Hindlimb muscle (tissue), 1 donor: ENCODE data around the gene SLC5A7. TPM values are rescaled to one million over a fixed set of nuclear protein-coding genes. Genes with fewer than 3 reads are reported as not detected.

Experiments
- DNase-seq: peaks from one replicate; pipeline ENCODE4 v3.0.0-alpha.2; 2013
- polyA plus RNA-seq: library from polyadenylated mRNA; unstranded; fragments of 120-200 nt; gene quantifications from one replicate; pipeline ENCODE4 v1.2.1, GENCODE V29; 2013; ENCODE audit not compliant: insufficient read length

Gene SLC5A7
- 0.06 TPM for polyA plus RNA-seq

DNA sequence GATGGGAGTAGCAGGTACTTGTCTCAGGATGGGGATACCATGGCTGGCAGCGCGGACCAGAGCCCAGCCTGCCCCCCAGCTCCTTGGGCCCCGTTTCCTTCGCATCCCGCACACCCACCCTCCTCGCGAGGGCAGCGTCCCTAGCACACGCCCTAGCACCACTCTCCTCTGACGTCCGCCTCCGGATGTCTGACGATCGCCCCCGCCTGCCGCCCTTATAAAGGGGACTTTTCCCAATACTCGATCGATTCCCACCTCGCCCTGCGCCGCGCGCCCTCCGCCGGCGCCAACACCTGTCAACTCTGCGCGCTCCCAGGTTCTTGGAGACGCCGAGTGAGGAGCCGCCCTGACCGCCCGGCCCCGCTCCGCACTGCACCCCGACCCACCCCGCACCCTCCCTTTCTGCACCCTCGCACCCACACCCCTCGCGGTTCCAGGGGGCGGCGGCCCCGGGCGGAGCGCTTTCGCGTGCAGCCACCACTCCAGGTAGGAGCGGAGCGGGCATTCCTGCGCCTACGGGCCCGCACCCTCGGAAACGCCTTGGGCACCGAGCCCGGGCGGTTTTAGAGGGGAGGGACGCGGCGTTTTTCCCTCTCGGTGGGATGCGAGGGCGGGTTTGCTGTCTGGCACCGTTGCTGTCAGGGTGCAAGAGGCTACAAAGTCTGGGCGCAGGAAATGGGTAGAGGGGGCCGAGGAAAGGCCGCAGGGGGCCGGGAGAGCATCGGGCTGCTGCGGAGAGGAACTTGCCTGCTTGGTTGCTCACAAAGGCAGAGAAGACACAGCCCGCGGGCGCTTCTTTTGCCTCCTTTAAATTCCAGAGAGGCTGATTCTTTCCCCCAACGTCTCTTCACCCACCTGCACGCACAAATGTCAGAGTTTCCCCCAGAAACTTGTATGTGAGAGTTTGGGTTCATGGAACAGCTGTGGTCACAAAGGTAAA, at the start of gene SLC5A7:
TSS of gene SLC5A7 (plus strand) at position 247 of the 940 bp plus-strand sequence. CDS start 1,632 bp downstream, outside the sequence.
- no peak for DNase-seq

DNA sequence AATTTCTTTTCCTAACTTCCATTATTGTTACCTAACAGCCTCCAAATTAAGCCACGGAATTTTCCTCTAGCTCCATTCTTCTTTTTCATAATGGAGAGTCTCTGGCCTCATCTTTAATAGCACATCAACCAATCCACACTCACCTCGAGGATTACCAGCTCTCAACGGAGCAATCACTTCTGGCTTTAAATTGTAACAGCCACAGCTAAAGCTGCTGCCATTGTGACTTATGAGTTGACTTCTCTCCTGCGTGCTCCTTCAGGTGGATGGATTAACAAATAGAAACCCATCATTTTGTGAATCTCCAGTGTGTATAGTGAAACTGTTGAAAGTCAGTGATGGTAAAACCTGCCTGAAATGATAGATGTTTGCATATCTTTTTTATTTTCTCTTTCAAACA, 24.9 kb upstream of the SLC5A7 start:
- no peak for DNase-seq

DNA sequence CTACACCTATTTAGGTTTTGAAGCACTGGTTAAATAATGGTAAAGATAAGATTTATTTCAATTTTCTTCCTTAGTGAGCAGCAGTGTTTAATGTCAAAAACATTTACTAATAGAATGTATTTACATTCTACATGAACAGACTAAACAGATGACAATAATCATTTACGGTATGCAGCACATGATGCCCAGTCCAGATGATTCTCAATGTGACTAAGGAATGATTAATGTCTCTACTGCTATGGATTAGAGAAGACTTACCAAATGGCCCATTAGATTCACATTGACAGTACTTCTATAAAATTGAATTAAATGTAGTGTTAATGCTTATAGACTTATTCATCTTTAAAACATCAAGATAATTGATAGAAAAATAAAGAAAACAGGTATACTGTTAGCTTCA, 22.1 kb upstream of the SLC5A7 start:
- DNase-seq: no peak

DNA sequence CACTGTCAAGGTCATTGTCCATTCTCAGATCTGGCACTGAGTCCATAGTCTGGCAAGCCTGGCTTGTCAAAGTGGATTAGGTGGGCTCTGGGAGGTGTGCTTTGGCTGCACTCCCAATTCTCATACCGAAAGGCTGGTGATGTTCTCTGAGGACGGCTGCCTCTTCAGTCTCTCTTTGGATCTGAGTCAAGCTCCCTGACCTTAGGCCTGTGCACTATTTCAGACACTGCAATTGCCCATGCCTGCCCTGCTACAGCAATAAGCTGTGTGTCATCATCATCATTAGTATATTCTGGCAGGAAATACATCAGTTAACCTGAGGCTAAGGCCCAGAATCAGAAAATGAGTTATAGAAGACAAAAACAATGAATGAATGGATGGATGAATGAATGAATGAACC, 1.6 kb upstream of the SLC5A7 start:
- no peak for DNase-seq

DNA sequence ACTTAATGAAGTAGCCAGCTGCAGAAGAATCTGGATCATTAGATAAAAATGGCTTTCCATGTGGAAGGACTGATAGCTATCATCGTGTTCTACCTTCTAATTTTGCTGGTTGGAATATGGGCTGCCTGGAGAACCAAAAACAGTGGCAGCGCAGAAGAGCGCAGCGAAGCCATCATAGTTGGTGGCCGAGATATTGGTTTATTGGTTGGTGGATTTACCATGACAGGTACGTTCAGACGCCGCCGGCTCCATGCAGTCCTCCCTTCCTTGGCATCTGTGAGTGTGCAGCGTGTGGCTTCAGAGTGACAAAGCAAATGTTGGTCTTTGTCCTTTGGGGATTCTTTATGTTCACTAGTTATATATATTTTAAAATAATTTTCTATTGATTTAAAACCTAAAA, 1.8 kb downstream of the SLC5A7 start:
- DNase-seq: no peak

DNA sequence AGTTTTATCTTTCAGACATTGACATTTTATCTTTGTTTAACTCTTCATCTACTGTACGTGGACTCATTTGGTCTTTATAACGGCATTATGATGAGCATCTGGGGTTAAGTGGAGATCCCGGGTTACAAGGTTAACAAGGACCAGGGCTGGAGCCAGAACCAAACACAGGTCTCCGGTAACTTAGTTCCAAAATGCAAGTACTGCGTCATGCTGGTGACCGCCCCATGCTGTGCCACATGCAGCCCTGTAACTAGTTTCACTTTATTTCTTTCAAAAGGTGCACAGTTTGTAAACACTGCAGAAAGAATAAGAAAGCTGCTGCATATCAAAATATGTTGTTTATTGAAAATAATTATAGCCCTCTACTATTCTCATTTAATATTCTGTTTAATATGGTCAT, 3.1 kb downstream of the SLC5A7 start:
- no peak for DNase-seq

DNA sequence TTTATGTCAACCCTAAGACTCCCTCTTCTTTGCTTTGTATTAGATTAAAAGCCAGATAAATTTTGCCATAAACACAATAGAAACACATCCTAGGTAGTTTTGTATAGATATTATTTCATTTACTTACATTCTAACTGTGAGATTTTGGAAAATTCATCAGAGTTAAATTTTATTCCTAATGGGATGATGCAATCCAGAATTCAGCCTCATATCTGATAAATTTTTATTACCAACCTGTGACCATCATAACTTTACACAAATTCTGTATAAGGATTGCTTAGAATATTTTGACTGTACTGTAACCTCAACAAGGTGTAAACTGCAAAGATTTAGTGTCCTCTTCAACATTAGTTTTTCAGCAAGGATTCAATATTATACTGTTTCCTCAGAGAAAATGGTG, 4.4 kb downstream of the SLC5A7 start:
- DNase-seq: no peak

DNA sequence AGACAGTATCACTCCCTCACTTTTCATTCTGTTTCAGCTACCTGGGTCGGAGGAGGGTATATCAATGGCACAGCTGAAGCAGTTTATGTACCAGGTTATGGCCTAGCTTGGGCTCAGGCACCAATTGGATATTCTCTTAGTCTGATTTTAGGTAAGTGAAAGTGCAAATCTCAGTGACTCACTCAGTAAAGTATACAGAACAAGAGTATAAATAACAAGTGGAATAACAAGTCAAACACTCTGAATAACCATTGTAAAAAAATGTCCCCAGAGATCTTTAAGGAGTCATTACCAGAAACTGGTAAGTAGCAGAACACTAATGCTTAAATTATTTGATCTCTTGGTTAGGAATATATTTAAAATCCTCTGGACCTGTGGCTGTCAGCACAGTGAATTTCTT, 5.7 kb downstream of the SLC5A7 start:
- DNase-seq: no peak

DNA sequence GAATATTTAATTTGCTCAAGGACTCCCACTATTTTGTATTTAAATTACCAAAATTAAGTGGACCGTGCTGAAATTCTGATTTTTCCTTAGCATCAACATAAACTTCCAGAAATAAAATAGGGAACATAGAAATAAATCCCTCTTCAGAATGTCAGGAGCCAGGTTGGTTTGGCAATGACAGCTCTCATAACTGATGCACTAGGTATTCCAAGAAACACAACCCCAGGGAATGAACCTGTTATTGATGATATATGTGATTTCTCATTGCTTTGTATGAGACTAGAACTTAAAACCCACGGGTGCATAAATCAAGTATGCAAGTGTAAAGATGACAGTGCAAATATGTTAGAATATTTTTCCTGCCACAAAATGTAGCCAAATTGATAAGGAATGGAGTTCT, 12.8 kb downstream of the SLC5A7 start:
- DNase-seq: no peak

DNA sequence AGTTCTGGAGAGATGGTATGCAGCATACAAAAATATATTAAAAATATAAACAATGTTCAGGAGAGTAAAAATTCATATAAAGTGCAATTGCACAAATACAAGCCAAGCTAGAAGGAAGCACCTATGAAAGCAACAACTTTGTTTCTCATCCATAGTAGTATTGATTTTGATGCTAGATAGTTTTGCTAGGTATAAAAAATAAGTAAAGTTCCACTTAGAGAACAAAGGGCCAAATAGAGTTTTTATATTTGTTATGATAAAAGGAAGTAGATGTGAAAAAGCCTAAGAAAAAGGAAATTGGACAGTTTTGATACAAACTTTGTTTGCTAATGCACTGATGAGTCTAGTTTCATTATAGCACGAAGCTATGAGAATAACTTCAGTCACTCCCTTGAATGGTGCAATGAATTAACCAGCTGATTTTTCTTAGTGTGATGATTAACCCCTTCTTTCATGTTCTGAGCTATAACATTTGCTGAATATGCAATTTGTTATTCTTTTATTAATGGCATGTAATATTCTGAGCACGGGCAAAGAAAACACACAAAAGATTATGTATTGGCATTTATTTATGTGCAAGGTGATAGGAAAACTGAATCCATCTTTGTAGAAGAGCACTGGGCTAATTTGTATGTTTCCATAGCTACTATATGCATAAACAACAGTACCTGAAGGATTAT, 24.7 kb downstream of the SLC5A7 start:
- DNase-seq: no peak

DNA sequence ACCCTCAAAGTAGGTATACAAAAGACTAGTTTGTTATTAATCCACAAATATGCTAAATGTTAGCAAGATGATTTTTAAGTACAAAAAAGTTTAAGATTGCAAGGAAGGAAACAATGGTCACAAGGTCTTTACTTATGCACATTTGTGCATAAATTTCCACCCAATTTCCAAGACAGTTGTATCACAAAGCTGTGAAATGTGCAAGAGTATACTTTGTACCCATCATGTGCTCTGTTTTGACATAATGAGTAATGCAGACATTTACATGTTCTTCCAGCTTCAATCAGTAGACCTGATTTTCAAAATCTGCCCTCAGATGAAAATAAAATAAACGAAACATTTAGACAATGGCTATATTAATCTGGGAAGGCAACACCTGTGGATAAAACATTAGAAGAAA, 27.0 kb downstream of the SLC5A7 start:
- no peak for DNase-seq

DNA sequence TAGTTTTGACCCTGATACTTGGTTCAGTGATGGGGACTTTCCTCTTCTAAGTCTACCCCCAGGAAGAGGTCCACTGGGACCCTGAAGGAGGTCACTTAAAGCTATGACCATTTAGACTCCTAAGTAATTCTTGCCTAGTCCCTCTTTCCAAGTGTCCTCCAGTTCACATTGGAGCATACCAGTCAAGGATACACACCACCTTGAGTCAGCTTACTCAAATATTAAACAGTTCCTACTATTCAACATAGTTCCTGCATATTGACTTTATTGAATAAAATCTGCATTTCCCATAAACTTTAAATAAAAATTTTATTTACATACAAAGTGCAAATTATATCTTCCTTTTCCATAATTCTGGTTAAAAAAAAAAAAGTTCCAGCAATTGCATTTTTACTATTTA, 36.3 kb downstream of the SLC5A7 start:
- no peak for DNase-seq

DNA sequence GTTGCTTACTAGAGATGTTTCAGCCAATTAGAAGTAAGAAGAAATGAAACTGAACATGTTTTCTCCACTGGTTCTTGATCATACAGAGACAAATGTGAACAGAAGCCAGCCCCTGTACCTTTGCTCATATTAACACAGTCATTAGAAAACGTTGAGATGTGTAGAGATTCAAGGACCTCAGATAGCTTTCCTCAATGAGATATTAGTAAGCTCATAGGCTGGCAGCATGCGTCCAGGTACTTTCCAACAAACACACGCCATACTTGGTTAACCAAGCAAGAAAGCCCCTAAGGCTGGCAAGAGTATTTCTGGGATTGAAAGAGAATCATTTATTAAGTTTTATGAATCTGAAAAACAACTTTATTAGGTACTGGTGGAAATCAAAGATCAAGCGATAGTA, 37.5 kb downstream of the SLC5A7 start:
- no peak for DNase-seq

DNA sequence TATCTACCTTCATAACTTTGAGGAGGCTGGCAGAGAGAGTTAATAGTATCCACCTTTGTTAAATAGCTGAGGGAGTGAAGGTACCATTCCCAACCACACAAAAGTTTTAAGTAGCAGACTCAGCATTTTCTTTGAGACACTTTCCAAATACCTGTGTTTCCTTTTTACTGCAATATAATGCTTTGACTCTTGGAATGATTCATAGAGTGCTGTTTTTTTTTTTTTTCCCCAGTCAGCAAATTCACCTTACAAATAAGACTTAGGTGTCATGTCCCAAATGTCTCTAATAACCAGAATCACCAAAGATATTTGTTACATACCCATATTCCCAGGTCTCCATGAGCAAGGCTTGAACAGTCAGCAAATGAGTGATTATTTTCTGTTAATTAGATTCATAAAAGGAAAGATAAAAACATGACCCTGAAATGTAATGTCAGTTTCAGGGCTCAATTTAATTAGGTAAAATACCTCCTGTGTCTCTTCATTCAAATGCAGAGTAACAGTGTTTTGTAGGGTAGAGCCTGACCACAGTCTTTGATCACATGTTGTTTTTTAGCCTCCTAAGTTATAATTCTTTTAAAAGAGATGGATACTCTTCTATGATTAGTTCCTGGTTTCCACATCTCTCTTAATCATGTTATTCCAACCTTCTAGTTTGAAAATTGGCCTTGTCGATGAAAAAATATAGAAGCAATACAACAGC, 39.9 kb downstream of the SLC5A7 start:
- no peak for DNase-seq

DNA sequence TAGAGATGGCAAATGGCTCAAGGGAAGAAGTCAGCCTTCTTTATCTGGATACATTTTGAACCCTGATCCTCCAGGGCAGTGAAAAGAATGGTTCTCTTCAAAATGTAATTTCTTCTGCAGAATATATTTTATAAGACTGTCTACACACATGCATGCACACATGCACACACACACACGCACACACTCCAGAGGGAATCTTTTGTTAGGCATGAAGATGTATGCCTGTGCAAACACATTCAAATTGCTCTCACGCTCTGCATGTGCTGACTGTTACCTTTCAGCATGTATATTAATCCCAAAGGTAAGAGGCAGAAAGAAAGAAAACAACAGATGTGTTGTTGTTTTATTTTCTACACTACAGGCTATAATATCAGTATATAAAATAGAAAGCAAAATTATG, 43.2 kb downstream of the SLC5A7 start:
- DNase-seq: peak; percentile 4

DNA sequence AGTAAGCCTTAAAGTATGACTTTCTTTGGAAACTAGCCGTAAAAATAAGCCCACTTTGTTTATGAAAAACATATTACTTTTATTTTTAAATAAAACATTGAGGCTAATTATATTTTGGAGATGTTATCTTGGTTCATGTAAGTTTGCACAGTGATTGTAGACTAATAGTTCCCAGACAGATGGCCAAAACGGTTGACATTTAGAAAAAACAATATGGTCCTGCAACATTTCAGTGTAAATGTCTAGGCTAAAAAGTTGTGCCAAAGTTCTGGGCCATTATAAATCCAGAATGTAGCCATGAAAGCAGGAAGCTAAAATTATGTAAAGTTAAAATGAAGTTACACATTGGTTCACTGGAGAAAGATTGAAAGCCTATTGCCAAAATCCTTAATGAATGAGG, 43.6 kb downstream of the SLC5A7 start:
- no peak for DNase-seq

DNA sequence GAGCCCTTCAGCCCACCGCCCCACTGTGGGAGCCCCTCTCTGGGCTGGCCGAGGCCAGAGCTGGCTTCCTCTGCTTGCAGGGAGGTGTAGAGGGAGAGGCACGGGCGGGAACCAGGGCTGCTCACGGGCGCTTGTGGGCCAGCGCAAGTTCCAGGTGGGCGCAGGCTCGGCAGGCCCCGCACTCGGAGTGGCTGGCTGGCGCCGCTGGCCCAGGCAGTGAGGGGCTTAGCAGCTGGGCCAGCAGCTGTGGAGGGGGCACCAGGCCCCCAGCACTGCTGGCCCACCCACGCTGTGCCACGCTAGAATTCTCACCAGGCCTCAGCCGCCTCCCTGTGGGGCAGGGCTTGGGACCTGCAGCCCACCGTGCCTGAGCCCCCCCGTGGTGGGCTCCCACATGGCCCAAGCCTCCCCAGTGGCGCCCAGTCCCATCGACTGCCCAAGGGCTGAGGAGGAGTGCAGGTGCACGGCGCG, 45.2 kb downstream of the SLC5A7 start:
- DNase-seq: no peak

DNA sequence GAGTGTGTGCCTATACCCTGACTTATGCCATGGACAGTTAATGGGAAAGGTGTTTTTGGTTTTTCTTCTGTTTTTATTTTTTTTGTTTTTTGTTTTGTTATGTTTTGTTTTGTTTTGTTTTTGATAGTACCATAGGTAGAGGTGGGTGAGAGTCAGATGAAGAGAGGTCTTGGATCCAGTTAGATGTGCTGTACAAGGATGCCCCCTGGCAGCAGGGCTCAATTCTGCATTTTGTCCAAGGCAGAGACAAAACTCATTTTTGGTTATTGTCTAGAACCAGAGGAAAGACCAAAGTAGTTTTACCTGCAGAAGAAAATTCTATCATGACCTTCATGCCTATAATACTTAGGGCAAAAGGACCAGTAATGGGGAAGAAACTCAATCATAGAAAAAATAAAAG, 48.5 kb downstream of the SLC5A7 start:
- DNase-seq: no peak

DNA sequence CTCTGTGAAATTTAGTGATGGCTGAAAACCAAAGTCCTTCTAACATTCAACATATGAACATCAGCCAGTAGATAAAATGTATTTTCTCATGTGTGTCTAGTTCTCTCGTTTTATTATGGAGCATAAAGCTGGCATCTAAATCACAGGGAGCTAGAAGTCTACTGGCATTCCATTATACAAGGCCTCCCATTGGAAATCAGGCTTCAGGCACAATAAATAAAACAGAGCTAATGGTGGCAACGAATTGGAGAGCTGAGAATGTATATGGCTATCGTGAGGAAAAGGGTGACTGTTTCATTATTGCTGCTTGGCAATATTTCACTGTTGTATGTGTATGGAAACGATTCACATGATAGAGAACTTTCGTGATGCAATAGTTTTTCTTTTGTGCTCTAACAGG, 62.4 kb downstream of the SLC5A7 start:
- DNase-seq: no peak

DNA sequence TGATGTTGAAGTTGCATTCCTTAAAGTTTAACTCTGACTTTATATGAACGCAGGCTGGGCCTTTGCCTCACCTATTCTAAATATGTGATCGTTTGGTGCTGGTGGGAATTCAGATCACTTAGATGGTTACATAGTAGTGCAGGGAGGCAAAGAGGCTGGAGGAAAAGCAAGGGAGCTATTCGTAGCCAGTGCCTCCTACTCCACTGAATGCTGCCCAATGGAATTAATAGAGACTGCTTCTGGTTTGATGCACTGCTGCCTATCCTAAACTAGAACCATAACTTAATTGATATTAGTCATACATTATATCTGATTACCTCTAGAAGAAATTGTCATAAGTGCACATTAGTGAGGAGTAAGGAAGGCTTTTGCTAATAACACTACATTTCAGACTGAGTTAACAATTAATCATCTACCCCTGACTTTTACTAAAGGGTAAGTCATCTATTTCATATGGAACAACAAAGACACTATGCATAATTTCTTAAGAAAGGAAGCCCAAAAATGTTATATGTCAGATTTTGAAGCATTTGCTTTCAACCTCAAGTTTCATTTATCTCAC, 72.3 kb downstream of the SLC5A7 start:
- no peak for DNase-seq

DNA sequence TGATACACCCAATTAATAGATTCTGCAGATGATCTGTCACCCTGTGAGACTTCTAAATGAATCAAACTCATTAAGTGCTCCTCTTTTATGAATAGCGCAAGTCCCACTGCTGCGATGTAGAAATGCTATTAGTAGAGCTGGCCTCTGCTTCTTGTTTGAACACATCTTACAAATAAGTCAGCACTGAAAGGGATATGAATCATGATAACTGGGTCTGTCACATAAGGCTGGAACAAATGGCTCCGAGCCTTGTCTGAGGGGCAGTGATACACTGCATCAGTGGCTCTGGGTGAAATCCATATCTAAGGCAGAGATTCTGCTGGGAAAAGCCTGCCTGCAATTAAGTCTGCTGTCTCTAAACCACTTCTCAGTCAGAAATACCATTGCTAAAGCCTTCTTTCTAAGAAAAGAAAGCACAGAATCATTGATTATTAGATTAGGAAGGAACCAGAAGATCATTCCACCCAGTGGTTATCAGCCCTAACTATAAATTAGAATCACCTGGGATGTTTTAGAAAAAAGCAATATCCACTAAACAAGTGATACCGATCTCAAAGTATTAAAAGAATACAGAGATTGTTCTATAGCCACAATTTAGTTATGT, 75.2 kb downstream of the SLC5A7 start:
- DNase-seq: no peak
